GM21447 (cell line): ENCODE results near the gene DAPP1.
A peak's percentile ranks its signal among the peaks of the same experiment; 100 is the strongest.

Experiments used
- ATAC-seq: cut with Tn5 transposase; IDR thresholded peaks from one replicate; pipeline ENCODE4 v1.9.1; 2021; ENCODE audit not compliant: unreplicated experiment

The DAPP1 gene

DNA sequence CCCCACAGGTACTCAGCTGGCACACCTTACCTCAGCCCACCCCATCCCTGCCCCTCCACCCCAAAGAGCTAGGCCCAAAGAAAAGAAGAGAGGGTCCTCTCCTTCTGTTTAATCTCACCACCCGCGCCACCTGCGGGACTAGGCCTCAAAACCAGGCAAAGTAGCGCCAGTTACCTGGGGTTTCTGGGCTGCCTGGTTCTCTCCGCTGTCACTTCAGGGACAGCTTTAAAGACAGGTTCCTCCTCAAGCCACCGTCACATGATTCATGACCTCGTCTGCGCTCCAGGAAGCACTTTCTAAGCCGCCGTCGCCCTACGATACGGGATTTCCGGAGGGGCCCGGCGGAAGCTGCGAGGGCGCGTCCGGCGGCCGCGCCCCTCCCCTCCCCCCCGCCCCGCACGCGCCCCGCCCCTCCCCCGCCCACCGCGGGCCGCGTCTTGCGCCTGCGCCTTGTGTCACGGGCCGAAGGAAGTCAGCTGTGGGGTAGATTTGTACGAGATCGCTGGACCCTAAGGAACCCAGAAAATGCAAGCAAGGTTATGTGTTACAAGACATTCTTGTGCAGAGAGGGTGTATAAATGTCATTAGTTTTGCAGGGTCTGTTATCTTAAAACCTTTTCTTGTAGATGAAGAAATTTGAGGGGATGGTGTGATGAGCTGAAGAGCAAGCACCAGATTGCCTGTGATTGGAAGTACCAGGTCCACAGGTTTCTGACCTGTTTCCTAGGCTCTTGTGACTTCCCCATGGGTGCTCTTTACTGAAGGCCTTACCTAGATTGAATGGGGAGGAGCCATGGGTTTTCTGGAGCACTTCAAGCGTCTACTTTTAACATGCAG is 77.8 kb downstream of the DAPP1 start, which contains the start of gene LAMTOR3:
LAMTOR3 (minus strand) TSS at position 267 of the 837 bp plus-strand sequence. CDS start 464 bp downstream, outside the sequence.
- ATAC-seq = peak; percentile 99

DNA sequence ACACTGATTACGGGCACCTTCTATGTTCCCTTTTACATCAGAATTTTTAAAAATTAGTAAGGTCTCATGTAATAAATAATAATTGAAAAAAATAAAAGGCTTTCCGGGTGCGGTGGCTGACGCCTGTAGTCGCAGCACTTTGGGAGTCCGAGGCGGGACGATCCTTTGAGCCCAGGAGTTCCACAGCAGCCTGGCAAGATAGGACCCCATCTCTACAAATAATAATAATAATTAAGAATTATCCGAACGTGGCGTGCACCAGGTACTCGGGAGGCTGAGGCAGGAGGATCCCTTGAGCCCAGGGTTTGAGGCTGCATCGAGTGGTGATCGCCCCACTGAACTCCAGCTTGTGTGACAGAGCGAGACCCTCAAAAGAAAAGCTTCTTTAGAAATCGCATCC is 78.4 kb downstream of the DAPP1 start:
- no peak for ATAC-seq

DNA sequence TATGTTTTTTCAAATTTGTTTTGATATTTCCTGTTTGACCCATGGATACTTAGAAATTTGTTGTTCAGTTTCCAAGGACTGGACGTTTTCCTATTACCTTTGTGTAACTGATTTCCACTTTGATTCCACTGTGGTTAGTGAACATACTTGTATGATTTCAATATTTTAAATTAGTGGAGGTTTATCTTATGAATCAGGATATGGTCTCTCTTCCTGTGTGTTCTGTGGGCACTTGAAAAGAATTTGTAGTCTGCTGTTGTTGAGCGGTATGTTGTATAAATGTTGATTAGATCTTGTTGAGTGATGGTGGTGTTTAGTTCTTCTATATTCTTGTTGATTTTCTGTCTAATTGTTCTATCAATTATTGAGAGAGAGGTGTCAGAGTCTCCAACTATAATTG is 98.8 kb downstream of the DAPP1 start:
- no peak for ATAC-seq

DNA sequence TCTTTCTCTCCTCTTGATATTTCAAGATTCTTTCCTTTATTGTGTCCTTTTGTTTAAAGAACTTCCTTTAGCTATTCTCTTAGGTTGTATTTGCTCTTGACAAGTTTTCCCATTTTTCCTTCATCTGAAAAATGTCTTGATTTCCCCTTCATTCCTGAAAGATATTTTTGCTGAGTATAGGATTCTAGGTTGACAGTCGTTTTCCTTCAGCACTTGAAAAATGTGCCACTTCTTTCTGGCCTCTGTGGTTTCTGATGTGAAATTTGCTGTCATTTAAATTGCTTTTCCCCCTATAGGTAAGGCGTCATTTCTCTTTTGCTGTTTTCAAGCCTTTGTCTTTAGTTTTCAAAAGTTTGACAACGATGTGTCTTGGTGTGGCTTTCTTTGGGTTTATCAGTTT is 100.9 kb downstream of the DAPP1 start:
- no peak for ATAC-seq

DNA sequence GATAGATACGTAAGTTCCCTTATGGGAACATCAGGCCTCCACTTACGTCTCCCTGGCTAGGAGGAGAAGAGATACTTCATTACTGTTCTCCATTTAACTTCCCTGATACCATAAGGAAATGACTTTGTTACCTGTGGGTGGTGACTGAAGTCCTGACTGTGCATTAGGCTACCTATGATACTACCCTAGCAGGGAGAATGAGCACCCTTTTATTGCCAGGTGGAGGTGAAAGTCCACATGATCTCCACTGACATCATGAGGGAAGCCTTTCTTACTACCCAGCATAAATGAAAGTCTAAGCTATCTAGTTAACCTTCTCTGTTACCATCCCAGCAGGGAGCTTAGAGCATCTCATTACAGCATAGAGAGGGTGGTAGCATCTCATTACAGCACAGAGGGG is 102.0 kb downstream of the DAPP1 start:
- ATAC-seq = no peak
